Amygdala (tissue), 56 donors: ENCODE results near the gene MANSC4.

Source experiments
- DNase-seq, 56 donors: peaks; one replicate each; lab custom pipeline; 2025; lab: John Stamatoyannopoulos, UW

Gene MANSC4

GRCh38 chr12:27801630-27802029 is 21.6 kb upstream of the MANSC4 start:
- DNase-seq = no peak

DNA sequence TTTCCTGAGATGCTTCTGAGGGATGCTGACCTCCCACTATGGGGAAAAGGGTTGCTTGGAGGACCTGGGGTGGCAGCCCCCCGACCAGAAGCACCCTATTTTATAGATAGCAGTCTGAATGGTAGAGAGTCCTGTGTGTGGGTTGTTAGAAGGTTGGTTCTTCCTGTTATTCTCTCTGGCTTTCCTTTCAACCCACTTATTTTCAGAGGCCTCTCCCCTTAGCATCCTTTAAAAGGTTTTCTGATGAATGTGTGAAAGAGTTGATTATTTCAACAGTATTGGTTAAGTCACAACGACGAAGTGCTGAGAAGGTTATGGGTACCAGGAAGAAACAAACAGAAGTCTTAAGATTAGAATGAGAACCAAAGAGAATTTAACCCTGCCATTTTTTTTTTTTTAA is 20.8 kb upstream of the MANSC4 start:
- no peak for DNase-seq

DNA sequence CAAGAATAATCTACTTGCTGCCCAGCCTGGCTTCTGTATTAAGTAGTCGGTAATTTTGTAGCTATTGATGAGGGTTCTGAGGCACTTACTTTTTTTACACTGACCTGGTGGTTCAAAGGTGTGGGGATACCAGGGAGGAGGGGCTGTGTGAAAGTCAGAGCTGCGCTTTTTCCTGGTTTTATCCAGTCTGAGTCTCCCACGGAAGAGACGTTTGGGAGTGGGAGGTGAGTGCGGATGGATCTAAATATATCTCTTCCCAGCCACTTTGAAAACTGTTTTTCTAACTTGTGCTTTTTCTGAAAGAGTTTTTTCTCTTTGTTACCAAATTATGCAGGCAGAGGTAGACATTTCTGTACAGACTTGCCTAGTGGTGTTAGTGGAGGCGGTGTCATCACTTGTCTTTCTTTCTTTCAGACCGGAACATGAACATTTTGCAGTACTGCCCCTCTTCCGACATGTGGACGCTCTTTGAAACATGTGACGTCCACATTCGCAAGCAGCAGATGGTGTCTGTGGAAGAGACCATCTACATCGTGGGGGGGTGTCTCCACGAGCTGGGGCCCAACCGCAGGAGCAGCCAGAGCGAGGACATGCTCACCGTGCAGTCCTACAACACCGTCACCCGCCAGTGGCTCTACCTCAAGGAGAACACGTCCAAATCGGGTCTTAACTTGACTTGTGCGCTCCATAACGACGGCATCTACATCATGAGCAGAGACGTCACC is 17.4 kb upstream of the MANSC4 start:
- DNase-seq = peak in 4 of 56 donors; percentile 21 to 44 (median 27)

DNA sequence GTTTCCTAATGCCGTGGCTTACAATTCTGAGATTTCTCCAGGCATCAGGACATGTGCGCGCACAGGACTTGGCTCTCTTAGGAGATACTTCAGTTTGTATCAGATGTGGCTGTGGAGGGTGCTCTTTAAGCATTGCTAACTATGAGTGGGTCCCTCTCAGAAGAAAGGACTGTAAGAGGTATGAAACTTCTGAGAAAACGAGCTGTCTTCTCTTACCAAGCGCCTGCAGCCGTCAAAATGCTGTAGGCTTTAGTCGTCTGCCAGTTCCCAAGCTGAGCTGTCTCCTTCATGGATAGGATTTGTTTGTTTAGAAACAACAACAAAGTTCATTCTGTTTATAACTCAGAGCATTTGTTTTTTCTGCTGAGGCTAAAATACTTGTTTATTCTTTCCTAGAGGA is 16.1 kb upstream of the MANSC4 start:
- DNase-seq = no peak

DNA sequence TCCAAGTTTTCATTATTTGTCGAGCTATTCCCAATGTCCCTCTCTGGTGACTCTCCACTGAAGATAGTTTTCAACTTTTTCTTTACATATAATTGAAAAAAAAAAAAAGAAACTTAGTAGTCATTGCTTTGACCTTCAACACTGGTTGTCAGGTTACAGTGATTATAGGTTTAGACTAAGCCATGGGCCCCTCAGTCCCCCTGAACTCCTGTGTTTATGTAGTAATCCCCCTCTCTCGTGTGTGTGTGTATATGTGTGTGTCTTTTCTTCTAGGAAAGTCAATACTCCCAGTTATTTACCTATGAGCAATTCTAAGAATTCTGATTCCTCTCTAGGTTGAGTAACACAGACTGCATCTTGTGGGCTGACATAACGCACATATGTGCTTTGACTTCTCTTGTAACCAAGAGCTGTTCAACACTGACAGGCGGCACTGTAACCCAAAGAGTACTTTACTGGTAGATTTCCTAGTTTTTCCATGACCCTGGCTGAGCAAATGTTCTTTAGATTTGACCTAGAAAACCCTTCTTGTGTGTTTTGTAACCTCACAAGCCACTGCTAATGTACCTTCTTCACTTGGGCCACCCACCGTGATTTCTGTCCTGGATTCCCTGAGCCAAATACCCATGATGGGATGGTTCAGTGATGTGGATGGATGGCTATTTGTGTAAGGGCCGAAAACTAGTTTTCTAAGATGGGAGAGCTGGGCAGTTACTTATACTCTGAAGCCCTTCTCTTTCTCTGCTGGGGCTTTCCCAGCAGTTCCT is 15.0 kb upstream of the MANSC4 start:
- DNase-seq = no peak

GRCh38 chr12:27790179-27790578 is 10.1 kb upstream of the MANSC4 start:
- no peak for DNase-seq

DNA sequence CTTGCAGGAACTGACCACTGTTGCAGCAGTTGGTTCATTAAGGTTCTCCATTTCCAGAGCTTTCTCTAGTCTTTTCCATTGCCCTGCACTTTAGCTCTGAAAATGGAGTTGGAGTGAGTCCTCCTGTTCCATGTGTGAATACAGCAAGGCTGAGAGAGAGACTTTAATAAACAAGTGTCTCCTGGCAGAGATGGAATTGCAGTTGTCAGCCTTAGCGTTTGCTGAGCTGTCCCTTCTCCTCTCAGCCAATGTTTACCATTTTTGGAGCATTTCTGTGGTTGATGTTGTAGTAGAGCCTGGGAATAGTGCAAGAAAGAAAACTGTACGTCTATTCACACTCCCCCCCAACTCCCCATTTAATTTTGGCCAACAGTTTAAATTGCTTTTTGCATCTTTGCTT is 7.5 kb upstream of the MANSC4 start:
- no peak for DNase-seq

DNA sequence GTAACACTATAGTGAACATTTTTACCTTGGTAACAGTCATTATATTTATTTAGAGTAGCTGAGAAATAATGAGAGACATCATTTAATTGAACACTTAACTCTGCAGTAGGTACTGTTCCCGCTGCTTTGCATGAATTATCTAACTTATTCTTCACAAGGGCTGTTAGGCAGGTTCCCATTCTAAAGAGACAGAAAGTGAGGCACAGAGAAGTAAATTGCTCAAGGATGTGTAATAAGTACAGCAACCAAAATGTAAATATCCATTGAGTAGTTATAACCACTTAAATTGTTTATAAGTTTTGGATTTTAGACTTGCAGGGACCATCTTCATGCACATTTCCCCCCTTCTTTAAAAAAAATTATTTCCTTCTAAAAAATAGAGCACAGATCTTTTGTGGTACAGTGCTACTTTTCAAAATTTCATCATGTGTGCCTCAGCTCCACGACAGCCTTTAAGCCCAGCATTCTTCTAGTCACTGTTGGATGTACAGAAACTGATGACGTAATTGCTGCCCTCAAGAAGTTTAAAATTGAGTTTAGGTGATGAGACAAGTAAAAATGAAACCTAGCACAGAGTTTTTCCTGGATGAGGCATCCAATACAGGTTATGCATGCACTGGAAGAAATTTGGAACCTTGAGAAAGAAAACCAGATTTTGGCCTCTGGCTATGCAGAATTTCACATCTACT is 6.0 kb upstream of the MANSC4 start:
- DNase-seq = no peak

GRCh38 chr12:27782481-27782880 is 2.4 kb upstream of the MANSC4 start:
- DNase-seq = no peak

DNA sequence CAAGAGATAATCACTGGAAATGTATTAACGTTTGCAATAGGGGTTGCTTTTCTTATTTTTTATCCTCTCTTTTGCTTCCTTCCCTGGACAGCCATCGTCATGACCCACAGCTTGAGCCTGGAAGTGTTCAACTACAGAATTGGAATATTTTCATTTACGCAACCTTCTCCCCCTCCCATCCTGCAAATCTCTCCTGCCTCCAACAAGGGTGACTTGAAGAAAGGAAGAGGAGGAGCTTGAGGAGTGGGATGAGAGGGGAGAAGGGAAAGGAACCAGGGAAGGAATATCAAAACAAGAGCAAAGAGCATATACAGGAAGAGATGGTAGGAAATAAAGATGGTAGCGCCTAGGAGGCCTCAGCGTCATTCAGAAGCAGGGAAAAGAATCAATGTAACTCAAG is 1.6 kb upstream of the MANSC4 start:
- DNase-seq = no peak

DNA sequence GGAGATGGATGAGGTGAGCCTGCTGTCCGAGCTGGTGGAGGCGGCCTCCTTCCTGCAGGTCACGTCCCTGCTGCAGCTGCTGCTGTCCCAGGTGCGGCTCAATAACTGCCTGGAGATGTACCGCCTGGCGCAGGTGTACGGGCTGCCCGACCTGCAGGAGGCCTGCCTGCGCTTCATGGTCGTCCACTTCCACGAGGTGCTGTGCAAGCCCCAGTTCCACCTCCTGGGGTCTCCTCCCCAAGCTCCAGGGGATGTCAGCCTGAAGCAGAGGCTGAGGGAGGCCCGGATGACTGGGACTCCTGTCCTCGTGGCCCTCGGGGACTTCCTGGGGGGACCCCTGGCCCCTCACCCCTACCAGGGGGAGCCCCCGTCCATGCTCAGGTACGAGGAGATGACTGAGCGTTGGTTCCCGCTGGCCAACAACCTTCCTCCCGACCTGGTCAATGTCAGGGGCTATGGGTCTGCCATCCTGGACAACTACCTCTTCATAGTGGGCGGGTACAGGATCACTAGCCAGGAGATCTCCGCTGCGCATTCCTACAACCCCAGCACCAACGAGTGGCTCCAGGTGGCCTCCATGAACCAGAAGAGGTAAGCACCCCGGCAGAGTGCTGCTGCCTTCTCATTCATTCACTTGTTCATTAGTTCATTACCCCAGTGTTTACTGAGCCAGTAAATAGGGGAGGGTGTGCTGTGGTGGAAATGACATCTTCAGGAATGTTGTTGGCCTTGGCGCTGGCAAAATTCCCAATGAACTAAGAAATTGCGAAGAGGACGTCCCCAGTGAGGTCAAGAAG is 774 bp upstream of the MANSC4 start:
- peak in 18 of 56 donors; percentile 28 to 73 (median 56) for DNase-seq

GRCh38 chr12:27779416-27779919 is 568 bp downstream of the MANSC4 start:
- peak in 44 of 56 donors; percentile 4 to 80 (median 44) for DNase-seq

- DNase-seq = no peak
These were observed 1.8 kb downstream of the MANSC4 start for GRCh38 chr12:27778206-27778605.

DNA sequence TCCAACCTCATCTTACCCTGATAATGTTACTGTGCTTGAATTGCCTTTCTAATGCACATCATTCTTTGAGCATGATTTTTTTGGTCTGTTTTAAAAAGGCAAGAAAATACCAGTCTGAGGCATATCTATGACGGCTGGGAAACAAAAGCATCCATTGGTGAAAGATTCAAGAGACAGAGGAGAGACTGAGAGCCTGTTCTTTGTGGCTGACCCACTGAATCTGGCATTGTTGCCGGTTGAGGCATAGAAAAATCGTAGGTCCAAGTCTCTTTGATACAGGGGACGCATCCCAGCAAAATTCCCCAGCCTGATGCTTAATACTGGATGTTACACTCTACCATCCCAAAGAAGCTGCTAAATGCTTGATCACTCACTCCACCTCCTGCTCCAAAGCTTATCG is 2.9 kb downstream of the MANSC4 start:
- DNase-seq = peak in 16 of 56 donors; percentile 3 to 54 (median 20)

DNA sequence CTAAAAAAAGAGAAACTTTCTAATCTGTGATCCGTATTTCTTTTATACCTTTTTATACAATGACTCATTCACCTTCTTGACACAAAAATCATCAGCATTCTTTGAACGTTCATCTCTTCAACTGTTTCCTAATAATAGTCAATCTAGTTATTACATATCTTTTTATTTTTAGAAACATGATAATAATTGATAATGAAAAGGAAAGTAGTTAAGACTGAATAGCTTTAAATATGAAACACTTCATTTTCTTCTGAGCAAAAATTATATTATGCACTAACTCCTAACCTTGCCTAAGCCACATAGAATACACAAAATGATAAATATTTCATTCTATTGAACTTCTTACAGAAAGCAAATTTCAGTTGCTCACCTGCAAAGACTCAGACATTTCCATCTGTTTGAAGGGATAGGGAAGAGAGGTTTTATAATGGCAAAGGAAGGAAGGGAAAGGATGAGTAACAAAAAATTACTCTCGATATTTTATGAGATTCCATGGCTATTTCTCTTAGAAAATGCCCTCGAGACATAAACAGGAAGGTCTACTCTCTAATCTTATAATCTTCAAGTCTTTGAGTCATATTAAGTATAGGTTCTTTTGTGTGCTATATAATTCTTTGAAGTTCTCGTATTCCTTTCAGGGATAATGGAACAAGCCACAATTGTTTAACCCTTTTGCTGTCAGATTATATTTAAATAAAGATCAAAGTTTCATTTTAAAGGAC is 7.5 kb downstream of the MANSC4 start:
- DNase-seq = no peak

GRCh38 chr12:27771481-27772327 is 8.3 kb downstream of the MANSC4 start:
- DNase-seq = no peak

- DNase-seq = no peak
These were observed 10.8 kb downstream of the MANSC4 start for GRCh38 chr12:27769142-27769673.

DNA sequence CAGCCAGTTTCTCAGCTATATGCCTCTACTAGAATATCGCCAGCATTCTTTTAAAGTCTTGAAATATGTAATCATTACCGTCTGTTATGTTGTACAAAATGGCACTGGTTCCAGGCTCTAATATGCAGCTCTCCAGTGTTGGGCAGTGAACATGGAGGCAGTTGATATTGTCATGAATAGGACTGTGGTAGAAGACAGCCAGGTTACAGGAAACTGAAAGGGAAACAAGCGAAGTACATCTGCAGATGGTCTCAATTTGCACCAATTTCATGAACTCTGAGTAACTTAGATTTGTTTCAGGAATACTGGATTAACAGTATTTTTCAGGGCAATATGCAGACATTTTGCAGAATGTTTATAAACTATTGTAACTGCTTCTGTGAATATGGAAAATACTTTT is 13.4 kb downstream of the MANSC4 start:
- no peak for DNase-seq

DNA sequence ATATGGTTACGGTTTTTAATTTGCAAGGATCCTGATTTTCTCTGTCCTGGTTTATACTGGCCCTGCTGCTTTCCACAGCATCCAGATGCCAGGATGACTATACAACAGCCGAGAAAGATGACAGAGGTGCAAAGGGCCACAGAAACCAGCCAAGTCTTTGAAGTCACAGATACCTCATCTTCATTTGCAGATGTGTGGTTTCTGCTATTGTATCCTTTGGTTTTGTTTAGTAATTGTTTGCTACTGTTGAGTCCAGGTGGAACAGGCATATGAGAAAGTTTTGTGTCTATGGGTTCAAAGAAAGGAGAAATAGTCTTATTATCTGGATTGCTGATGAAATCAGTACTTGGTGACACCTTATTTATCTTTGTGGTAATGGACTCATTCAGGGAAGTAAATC is 17.3 kb downstream of the MANSC4 start:
- DNase-seq = no peak
